CD4-positive, alpha-beta memory T cell (primary cell): Measurements from ENCODE around the gene WFDC10B. TPM values are rescaled to one million over a fixed set of nuclear protein-coding genes. Genes with fewer than 3 reads are reported as not detected.
"Not testable (repeated sequence)": the region's sequence is repeated elsewhere in the genome, so short reads cannot be mapped to it uniquely, and the experiment has no call there.

Experiments
- CTCF ChIA-PET: fragments of 350-600 bp; sonication (Branson Sonifier 250); formaldehyde crosslinking; loops from one replicate; lab custom pipeline; 2021; ENCODE audit warnings: inconsistent platforms; ENCODE audit not compliant: partially characterized antibody; lab: Charles Lee
- POLR2A ChIA-PET: fragments of 350-600 bp; sonication (Branson Sonifier 250); formaldehyde crosslinking; loops from one replicate; lab custom pipeline; 2021; ENCODE audit not compliant: partially characterized antibody; lab: Charles Lee
- DNase-seq, 5 donors: peaks; one replicate each; pipeline versions ENCODE4 v3.0.0 to v3.0.0-alpha.2; 2020 to 2022; ENCODE audit warnings: mixed read lengths in 1 of 5
- H3K27ac ChIP-seq: one replicate; pipeline ENCODE4 v1.7.0; 2013; ENCODE audit warnings: low read depth, low read length
- H3K27me3 ChIP-seq: 2 replicates; pipeline ENCODE4 v1.7.0; 2013; ENCODE audit warnings: mild to moderate bottlenecking, low read length, moderate library complexity; ENCODE audit not compliant: insufficient read depth
- H3K36me3 ChIP-seq: 2 replicates; pipeline ENCODE4 v1.7.0; 2013; ENCODE audit warnings: mild to moderate bottlenecking, low read length, moderate library complexity; ENCODE audit not compliant: insufficient read depth
- H3K4me1 ChIP-seq: 2 replicates; pipeline ENCODE4 v1.7.0; 2013; ENCODE audit warnings: mild to moderate bottlenecking, low read length, moderate library complexity; ENCODE audit not compliant: insufficient read depth
- H3K4me3 ChIP-seq, 2 donors: one replicate each; pipeline ENCODE4 v1.7.0; 2013; ENCODE audit warnings: low read length in 2 of 2, mild to moderate bottlenecking in 1 of 2
- H3K9me3 ChIP-seq, 2 donors: one replicate each; pipeline ENCODE4 v1.7.0; 2013; ENCODE audit warnings: low read length in 2 of 2, control low read depth in 1 of 2; ENCODE audit not compliant: control insufficient read depth in 1 of 2
- H3K27ac Mint-ChIP-seq, 7 donors: one replicate each; pipeline ENCODE4 v1.8.0; 2020 to 2021; ENCODE audit warnings: mixed read lengths in 7 of 7, mild to moderate bottlenecking in 6 of 7, inconsistent platforms in 3 of 7, moderate library complexity in 3 of 7
- H3K27me3 Mint-ChIP-seq, 2 donors: one replicate each; pipeline ENCODE4 v1.8.0; 2020 to 2021; ENCODE audit warnings: mixed read lengths in 2 of 2
- H3K36me3 Mint-ChIP-seq, 2 donors: one replicate each; pipeline ENCODE4 v1.8.0; 2020 to 2021; ENCODE audit warnings: mixed read lengths in 2 of 2, inconsistent platforms in 1 of 2, mild to moderate bottlenecking in 1 of 2
- H3K4me1 Mint-ChIP-seq, 4 donors: one replicate each; pipeline ENCODE4 v1.8.0; 2020 to 2021; ENCODE audit warnings: mixed read lengths in 4 of 4, mild to moderate bottlenecking in 1 of 4
- H3K4me3 Mint-ChIP-seq, 8 donors: one replicate each; pipeline ENCODE4 v1.8.0; 2020 to 2021; ENCODE audit warnings: mixed read lengths in 8 of 8, mild to moderate bottlenecking in 7 of 8, moderate library complexity in 6 of 8, inconsistent platforms in 3 of 8
- H3K9me3 Mint-ChIP-seq, 8 donors: one replicate each; pipeline ENCODE4 v1.8.0; 2020 to 2021; ENCODE audit warnings: mixed read lengths in 8 of 8, mild to moderate bottlenecking in 5 of 8, inconsistent platforms in 3 of 8, moderate library complexity in 1 of 8
- intact Hi-C: fragments of 100-400 bp; cut with micrococcal nuclease; formaldehyde crosslinking; loops from one replicate; pipeline ENCODE4 v1.15.1; 2023
- polyA plus RNA-seq, 2 donors: library from polyadenylated mRNA; unstranded; fragments of 300-500 nt; fragmentation: Illumina TruSeq; gene quantifications; one replicate each; pipeline ENCODE4 v1.2.3, GENCODE V29; 2021
- total RNA-seq, 2 experiments: library from RNA; stranded (reverse); gene quantifications; one replicate each; pipeline ENCODE4 v1.2.3, GENCODE V29; 2021

The WFDC10B gene
- total and polyA plus RNA-seq, 4 experiments from 2014 or later = not detected

- Mint-ChIP-seq H3K36me3 (no peaks in the 10 kb centered on the region), H3K4me1 (no peaks in the 10 kb centered on the region), H3K4me3 (no peak overlapping the region), H3K9me3 (peaks cover 0 to 7% (median 1%) of the 10 kb centered on the region in 8 donors), H3K27ac (no peak overlapping the region), H3K27me3 (peaks cover 25 to 27% of the 10 kb centered on the region in 2 donors)
- Histone ChIP-seq H3K27me3 (no peaks in the 10 kb centered on the region), H3K36me3 (no peaks in the 10 kb centered on the region), H3K27ac (no peak overlapping the region), H3K9me3 (no peaks in the 10 kb centered on the region), H3K4me3 (no peak overlapping the region), H3K4me1 (no peaks in the 10 kb centered on the region)
- ChIA-PET CTCF (no interaction called here), POLR2A (no interaction called here)
- DNase-seq = no peak
- intact Hi-C loops = no loop called here
These were observed 9.3 kb downstream of the WFDC10B start for GRCh38 chr20:45695496-45695895.

- H3K27ac ChIP-seq, H3K4me3 Mint-ChIP-seq, H3K27me3 ChIP-seq, H3K36me3 Mint-ChIP-seq, H3K9me3 ChIP-seq, DNase-seq, H3K4me1 ChIP-seq, H3K9me3 Mint-ChIP-seq, H3K36me3 ChIP-seq, intact Hi-C loops, H3K4me3 ChIP-seq, H3K27ac Mint-ChIP-seq, H3K4me1 Mint-ChIP-seq, CTCF ChIA-PET, POLR2A ChIA-PET: not testable (repeated sequence)
- peaks cover 27% of the 10 kb centered on the region in 2 donors for H3K27me3 Mint-ChIP-seq
These were observed 11.5 kb downstream of the WFDC10B start for GRCh38 chr20:45693346-45693745.

GRCh38 chr20:45685896-45686295 is 18.9 kb downstream of the WFDC10B start:
- CTCF ChIA-PET = no interaction called here
- H3K9me3 Mint-ChIP-seq = peaks cover 0 to 22% (median 6%) of the 10 kb centered on the region in 8 donors
- POLR2A ChIA-PET = no interaction called here
- peaks cover 13 to 33% of the 10 kb centered on the region in 2 donors for H3K27me3 Mint-ChIP-seq
- intact Hi-C loops = no loop called here
- peaks cover 0 to 1% of the 10 kb centered on the region in 2 donors for H3K36me3 Mint-ChIP-seq
- no peak overlapping the region for H3K27ac Mint-ChIP-seq
- no peaks in the 10 kb centered on the region for H3K36me3 ChIP-seq
- DNase-seq = no peak
- H3K4me1 ChIP-seq = no peaks in the 10 kb centered on the region
- H3K4me3 Mint-ChIP-seq = no peak overlapping the region
- no peaks in the 10 kb centered on the region for H3K27me3 ChIP-seq
- no peaks in the 10 kb centered on the region for H3K9me3 ChIP-seq
- no peak overlapping the region for H3K27ac ChIP-seq
- no peak overlapping the region for H3K4me3 ChIP-seq
- H3K4me1 Mint-ChIP-seq = no peaks in the 10 kb centered on the region

GRCh38 chr20:45679650-45680049 is 25.2 kb downstream of the WFDC10B start:
- Mint-ChIP-seq H3K9me3 (peaks cover 3 to 56% (median 41%) of the 10 kb centered on the region in 8 donors), H3K4me1 (no peaks in the 10 kb centered on the region), H3K27me3 (peaks cover 9 to 25% of the 10 kb centered on the region in 2 donors), H3K36me3 (peaks cover 0 to 4% of the 10 kb centered on the region in 2 donors), H3K27ac (no peak overlapping the region), H3K4me3 (no peak overlapping the region)
- Histone ChIP-seq H3K27ac (no peak overlapping the region), H3K9me3 (peaks cover 0 to 12% of the 10 kb centered on the region in 2 donors), H3K27me3 (no peaks in the 10 kb centered on the region), H3K4me1 (no peaks in the 10 kb centered on the region), H3K4me3 (no peak overlapping the region), H3K36me3 (no peaks in the 10 kb centered on the region)
- DNase-seq = no peak
- intact Hi-C loops = no loop called here
- CTCF ChIA-PET = no interaction called here
- POLR2A ChIA-PET = no interaction called here

GRCh38 chr20:45672765-45673164 is 32.1 kb downstream of the WFDC10B start:
- CTCF ChIA-PET = no interaction called here
- Mint-ChIP-seq H3K27me3 (peaks cover 16% of the 10 kb centered on the region in 2 donors), H3K27ac (no peak overlapping the region), H3K36me3 (peaks cover 0 to 2% of the 10 kb centered on the region in 2 donors), H3K9me3 (peaks cover 0 to 21% (median 11%) of the 10 kb centered on the region in 8 donors), H3K4me1 (no peaks in the 10 kb centered on the region), H3K4me3 (no peak overlapping the region)
- intact Hi-C loops = no loop called here
- no peaks in the 10 kb centered on the region for H3K9me3 ChIP-seq
- H3K27ac ChIP-seq = no peak overlapping the region
- H3K4me1 ChIP-seq = no peaks in the 10 kb centered on the region
- no peaks in the 10 kb centered on the region for H3K27me3 ChIP-seq
- no peaks in the 10 kb centered on the region for H3K36me3 ChIP-seq
- POLR2A ChIA-PET = no interaction called here
- no peak overlapping the region for H3K4me3 ChIP-seq
- no peak for DNase-seq

- H3K4me3 ChIP-seq = no peak within 1 kb of the TSS
- H3K9me3 ChIP-seq = no peaks in the 10 kb centered on the region
- Mint-ChIP-seq H3K27ac (no peak within 1 kb of the TSS), H3K4me1 (no peaks in the 10 kb centered on the region), H3K27me3 (peaks cover 14 to 23% of the 10 kb centered on the region in 2 donors), H3K36me3 (no peaks in the 10 kb centered on the region), H3K4me3 (no peak within 1 kb of the TSS), H3K9me3 (peaks cover 0 to 4% (median under 1%) of the 10 kb centered on the region in 8 donors)
- intact Hi-C loops = no loop called here
- ChIA-PET POLR2A (no interaction called here), CTCF (no interaction called here)
- H3K27ac ChIP-seq = no peak within 1 kb of the TSS
- DNase-seq = no peak
- H3K4me1 ChIP-seq = no peaks in the 10 kb centered on the region
- H3K27me3 ChIP-seq = no peaks in the 10 kb centered on the region
- H3K36me3 ChIP-seq = no peaks in the 10 kb centered on the region
These were observed 34.7 kb downstream of the WFDC10B start, which contains the start of gene WFDC11 for GRCh38 chr20:45670139-45670538. Gene WFDC11 (minus strand): TSS chr20:45670239. CDS start chr20:45650600, 19,639 bp downstream.

- H3K9me3 ChIP-seq, H3K36me3 Mint-ChIP-seq, H3K36me3 ChIP-seq, H3K27me3 ChIP-seq, H3K27ac Mint-ChIP-seq, CTCF ChIA-PET, DNase-seq, intact Hi-C loops, POLR2A ChIA-PET, H3K27ac ChIP-seq, H3K4me3 Mint-ChIP-seq, H3K4me1 Mint-ChIP-seq, H3K27me3 Mint-ChIP-seq, H3K4me1 ChIP-seq, H3K4me3 ChIP-seq: not testable (repeated sequence)
- peaks cover 0 to 11% (median 4%) of the 10 kb centered on the region in 8 donors for H3K9me3 Mint-ChIP-seq
These were observed 47.8 kb downstream of the WFDC10B start for GRCh38 chr20:45657038-45657437.

GRCh38 chr20:45651726-45652125 is 53.1 kb downstream of the WFDC10B start:
- H3K27me3 Mint-ChIP-seq = peaks cover 3 to 21% of the 10 kb centered on the region in 2 donors

More at GRCh38 chr20:45651726-45652125, 53.1 kb downstream of the WFDC10B start:
- CTCF ChIA-PET, H3K27ac ChIP-seq, H3K4me3 ChIP-seq, H3K9me3 ChIP-seq, intact Hi-C loops, H3K36me3 ChIP-seq, POLR2A ChIA-PET, H3K27ac Mint-ChIP-seq, H3K36me3 Mint-ChIP-seq, H3K4me1 ChIP-seq, H3K4me1 Mint-ChIP-seq, H3K27me3 ChIP-seq: not testable (repeated sequence)
- Mint-ChIP-seq H3K4me3 (peak overlapping the region in 1 of 8 donors; percentile 40), H3K9me3 (peaks cover 0 to 14% (median 0%) of the 10 kb centered on the region in 8 donors)
- peak in 2 of 5 donors; percentile 3 to 6 for DNase-seq
